ENCODE results near the gene CDH20.

Gene CDH20

DNA sequence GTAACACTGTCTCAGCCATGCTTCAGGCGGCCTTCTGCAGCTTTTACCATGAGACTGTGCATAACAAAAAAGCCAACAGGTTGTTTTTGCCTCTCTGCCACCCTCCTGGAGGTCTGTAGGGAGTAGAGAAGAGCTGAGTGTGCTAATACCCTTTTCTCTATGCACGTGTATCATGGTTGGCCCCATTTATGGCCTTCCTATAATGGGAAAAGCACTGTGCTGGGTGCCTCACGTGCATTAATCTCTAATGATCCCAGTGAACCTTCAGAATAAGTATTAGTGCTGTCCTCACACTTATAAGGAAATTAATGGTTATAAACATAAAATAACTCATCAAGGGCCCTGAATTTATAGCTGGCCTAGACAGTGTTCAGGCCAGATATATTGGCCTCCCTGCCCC lies 164.2 kb downstream of the CDH20 start:
- Mint-ChIP-seq H3K27ac (no peak overlapping the region), H3K4me1 (ENCODE audit: low read depth) (no peaks in the 10 kb centered on the region), H3K4me3 (no peak overlapping the region), H3K36me3 (ENCODE audit: low read depth) (no peaks in the 10 kb centered on the region), H3K9me3 (no peaks in the 10 kb centered on the region), H3K27me3 (no peaks in the 10 kb centered on the region)

DNA sequence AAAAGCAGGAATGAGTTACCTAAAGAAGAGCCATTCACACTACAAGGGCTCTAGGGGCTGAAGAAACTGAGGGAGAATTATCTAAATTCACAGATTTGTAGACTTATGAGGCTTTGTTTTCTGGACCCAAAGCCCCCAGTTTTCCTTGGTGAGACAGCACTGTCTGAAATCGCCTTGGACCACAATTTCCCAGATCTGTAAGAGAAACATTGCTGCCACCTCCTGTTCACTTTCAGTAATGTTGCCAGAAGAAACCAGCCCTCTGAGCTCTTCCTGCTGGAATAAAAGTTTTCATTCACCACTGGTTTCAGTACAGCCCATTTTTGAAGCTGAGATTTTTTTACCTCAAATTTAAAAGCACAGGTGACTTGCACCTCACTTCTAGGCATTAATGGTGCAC lies 169.2 kb downstream of the CDH20 start:
- no peaks in the 10 kb centered on the region for H3K36me3 Mint-ChIP-seq (ENCODE audit: low read depth)

DNA sequence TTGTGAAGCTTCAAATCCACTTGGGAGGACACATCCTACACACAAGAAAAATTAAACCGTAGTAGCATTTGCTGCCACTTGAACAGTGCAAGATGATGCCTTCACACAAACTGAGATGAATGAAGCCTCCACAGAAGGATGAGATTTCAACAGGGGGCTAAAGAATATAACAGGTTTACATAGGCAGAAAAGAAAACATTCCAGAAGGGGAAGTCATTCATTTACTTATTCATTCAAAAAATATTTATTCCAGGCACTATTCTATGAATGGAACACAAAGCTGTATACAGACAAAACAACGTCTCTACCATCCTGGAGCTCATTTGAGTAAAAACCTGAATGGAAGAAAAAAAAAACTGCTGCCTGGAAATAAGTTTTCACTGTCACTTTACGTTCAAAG lies 170.5 kb downstream of the CDH20 start:
- Mint-ChIP-seq H3K4me1 (ENCODE audit: low read depth) (no peaks in the 10 kb centered on the region), H3K36me3 (ENCODE audit: low read depth) (no peaks in the 10 kb centered on the region), H3K27me3 (peaks cover 6% of the 10 kb centered on the region), H3K9me3 (peaks cover 4% of the 10 kb centered on the region), H3K4me3 (no peak overlapping the region), H3K27ac (no peak overlapping the region)

More for the DNA sequence above, 169.2 kb downstream of the CDH20 start:
- no peaks in the 10 kb centered on the region for H3K4me1 Mint-ChIP-seq (ENCODE audit: low read depth)
- no peak overlapping the region for H3K4me3 Mint-ChIP-seq
- H3K9me3 Mint-ChIP-seq = no peaks in the 10 kb centered on the region
- no peak overlapping the region for H3K27ac Mint-ChIP-seq
- H3K27me3 Mint-ChIP-seq = peaks cover 6% of the 10 kb centered on the region

DNA sequence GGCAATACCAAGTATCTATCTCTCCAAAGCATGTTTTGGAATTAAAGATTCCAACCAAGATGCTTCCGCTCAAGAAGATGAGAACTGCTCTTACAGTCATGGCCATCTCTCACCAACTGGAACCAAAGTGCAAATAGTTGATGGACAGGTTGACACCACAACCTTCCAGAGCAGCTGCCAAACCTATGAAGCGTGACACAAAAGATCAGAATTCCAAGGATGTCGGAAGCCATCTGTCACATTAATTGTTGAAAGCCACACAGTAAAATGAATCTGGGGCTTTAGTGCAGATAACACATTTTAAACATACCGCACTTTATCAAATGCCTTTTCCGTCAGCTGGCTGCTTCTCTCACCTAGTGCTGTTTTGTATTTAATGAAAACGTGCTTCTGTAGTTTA lies 195.7 kb downstream of the CDH20 start:
- Mint-ChIP-seq H3K4me1 (ENCODE audit: low read depth) (no peaks in the 10 kb centered on the region), H3K36me3 (ENCODE audit: low read depth) (no peaks in the 10 kb centered on the region), H3K27ac (no peak overlapping the region), H3K9me3 (no peaks in the 10 kb centered on the region), H3K4me3 (no peak overlapping the region), H3K27me3 (peaks cover 8% of the 10 kb centered on the region)

DNA sequence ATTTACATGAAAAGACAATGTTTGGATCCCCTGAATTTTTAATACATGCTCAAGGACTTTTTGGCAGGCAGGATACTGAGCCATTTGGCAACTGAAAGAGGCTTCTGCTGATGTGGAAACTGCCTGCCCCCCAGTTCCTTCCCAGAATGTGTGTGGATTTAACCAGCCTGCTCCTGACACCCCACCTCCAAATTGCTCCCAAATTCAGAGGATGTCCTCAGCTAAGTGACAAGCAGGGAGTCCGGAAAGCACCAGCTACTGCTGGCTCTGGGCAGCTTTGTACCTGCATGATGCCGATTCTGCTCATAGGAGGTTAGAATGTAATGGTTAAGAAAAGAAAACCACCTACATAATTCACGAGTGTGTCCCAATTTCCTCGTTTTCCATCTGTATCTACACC lies 197.5 kb downstream of the CDH20 start:
- Mint-ChIP-seq H3K4me3 (no peak overlapping the region), H3K27ac (no peak overlapping the region), H3K4me1 (ENCODE audit: low read depth) (no peaks in the 10 kb centered on the region)

DNA sequence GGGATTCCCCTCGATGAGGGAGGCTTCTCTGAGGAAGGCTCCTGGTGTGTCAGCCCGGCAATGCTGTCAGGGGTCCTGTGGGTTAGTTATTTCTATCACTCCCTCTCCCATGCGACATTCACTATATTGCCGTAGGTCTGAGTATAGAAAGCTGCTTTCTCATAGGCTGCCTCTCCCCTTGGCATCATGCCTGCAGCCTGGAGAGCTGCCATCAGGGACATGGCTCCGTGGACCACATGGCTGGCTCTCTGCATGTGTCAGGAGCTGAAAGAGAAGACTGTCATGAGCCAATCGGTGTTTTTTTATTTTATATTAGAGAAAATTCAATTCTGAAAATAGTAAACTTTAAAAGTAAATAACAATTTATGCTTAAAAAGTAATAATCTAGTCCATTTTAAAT lies 198.0 kb downstream of the CDH20 start:
- H3K27me3 Mint-ChIP-seq = peaks cover 8% of the 10 kb centered on the region
- H3K27ac Mint-ChIP-seq = no peak overlapping the region
- no peak overlapping the region for H3K4me3 Mint-ChIP-seq
- no peaks in the 10 kb centered on the region for H3K4me1 Mint-ChIP-seq (ENCODE audit: low read depth)
- H3K9me3 Mint-ChIP-seq = no peaks in the 10 kb centered on the region
- no peaks in the 10 kb centered on the region for H3K36me3 Mint-ChIP-seq (ENCODE audit: low read depth)

More for the DNA sequence above, 197.5 kb downstream of the CDH20 start:
- no peaks in the 10 kb centered on the region for H3K9me3 Mint-ChIP-seq
- H3K36me3 Mint-ChIP-seq (ENCODE audit: low read depth) = no peaks in the 10 kb centered on the region
- peaks cover 8% of the 10 kb centered on the region for H3K27me3 Mint-ChIP-seq

DNA sequence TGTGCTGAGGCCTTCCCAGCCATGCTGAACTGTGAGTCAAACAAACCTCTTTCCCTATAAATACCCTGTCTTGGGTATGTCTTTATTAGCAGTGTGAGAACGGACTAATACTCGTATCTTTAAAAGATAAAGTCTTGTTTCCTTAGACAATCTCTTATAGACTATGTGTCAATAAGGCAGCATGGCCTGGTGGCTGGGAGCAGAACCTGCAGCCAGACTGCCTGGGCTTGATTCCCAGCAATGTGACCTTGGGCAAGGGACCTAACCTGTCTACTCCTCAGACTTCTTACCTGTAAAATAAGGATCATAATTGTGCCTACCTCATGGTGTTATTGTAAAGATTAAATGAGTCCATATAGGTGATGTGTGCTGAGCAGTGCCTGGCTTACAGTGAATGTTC lies 198.7 kb downstream of the CDH20 start:
- H3K27ac Mint-ChIP-seq = no peak overlapping the region
- peaks cover 8% of the 10 kb centered on the region for H3K27me3 Mint-ChIP-seq
- no peaks in the 10 kb centered on the region for H3K36me3 Mint-ChIP-seq (ENCODE audit: low read depth)
- no peak overlapping the region for H3K4me3 Mint-ChIP-seq
- no peaks in the 10 kb centered on the region for H3K4me1 Mint-ChIP-seq (ENCODE audit: low read depth)
- no peaks in the 10 kb centered on the region for H3K9me3 Mint-ChIP-seq

DNA sequence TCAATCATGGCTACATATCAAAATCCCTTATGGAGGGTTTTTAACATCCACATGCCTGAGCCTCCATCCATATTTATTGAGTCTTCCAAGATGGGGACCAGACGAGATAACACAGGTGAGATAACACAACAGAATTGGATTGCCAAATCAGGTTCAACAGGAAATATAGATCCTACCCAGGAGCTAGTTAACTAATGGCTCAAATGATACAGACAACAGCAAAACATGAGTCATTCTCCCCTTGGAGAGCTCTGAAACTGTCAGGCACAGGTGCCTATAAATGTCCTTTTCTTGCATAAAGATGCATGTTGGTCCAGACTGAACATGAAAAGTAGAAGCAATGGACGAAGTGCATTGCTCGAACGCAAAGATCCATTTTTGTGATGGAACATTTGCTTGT lies 202.2 kb downstream of the CDH20 start:
- Mint-ChIP-seq H3K27ac (no peak overlapping the region), H3K9me3 (no peaks in the 10 kb centered on the region), H3K36me3 (ENCODE audit: low read depth) (no peaks in the 10 kb centered on the region), H3K4me1 (ENCODE audit: low read depth) (no peaks in the 10 kb centered on the region), H3K4me3 (no peak overlapping the region), H3K27me3 (peaks cover 4% of the 10 kb centered on the region)

DNA sequence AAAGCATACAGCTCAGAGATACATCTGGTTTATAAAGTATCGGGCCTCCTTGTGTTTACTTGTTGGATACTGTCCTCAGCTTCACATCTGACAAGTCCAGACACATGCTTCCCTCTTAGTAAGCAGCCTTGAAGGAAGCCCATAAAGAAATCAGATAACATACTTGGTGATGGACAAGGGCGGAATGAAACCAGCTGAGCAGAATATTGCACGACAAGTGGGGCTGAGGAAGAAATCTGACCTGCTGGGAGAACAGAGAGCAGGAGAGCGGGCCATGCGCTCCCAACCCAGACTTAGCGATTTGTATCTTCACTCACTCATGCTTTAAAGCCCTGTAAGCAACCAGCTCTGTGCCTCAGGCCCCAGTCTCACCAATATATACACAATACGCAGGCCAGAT lies 208.4 kb downstream of the CDH20 start:
- H3K4me1 Mint-ChIP-seq (ENCODE audit: low read depth) = no peaks in the 10 kb centered on the region
- H3K27me3 Mint-ChIP-seq = peaks cover 9% of the 10 kb centered on the region
- no peaks in the 10 kb centered on the region for H3K9me3 Mint-ChIP-seq
- H3K36me3 Mint-ChIP-seq (ENCODE audit: low read depth) = no peaks in the 10 kb centered on the region
- H3K4me3 Mint-ChIP-seq = no peak overlapping the region
- H3K27ac Mint-ChIP-seq = no peak overlapping the region

DNA sequence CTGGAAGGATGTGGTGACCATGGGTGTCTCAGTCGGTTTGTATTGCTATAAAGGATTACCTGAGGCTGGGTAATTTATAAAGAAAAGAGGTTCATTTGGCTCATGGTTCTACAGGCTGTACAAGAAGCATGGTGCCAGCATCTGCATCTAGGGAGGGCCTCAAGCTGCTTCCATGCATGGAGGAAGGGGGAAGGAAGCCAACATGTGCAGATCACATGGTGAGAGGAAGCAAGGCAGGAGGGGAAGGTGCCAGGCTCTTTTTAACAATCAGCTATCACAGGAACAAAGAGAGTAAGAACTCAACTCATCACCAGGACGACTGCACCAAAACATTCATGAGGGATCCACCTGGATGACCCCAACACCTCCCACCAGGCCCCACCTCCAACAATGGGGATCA lies 209.4 kb downstream of the CDH20 start:
- Mint-ChIP-seq H3K27me3 (peaks cover 9% of the 10 kb centered on the region), H3K27ac (no peak overlapping the region), H3K4me3 (no peak overlapping the region), H3K36me3 (ENCODE audit: low read depth) (no peaks in the 10 kb centered on the region), H3K9me3 (no peaks in the 10 kb centered on the region), H3K4me1 (ENCODE audit: low read depth) (no peaks in the 10 kb centered on the region)

DNA sequence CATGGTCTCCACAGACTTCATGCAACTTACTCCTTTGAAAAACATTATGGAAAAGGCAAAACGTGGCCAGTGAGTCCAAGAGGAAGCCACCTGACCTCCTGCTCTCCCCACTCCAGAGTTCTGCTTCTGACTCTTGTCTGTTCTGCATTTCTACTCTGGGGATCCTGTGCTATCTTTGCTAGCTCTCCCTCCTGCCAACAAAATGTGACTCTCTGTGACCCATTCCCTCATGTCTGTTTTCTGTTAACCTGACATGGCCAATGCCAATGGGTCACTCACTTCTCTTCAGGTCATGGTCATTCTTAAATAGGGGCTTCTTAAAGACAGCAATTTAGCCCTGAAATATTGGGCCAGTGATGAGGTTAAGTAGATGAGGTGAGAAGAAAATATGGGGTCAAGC lies 210.3 kb downstream of the CDH20 start:
- H3K4me3 Mint-ChIP-seq = no peak overlapping the region
- H3K4me1 Mint-ChIP-seq (ENCODE audit: low read depth) = no peaks in the 10 kb centered on the region
- H3K36me3 Mint-ChIP-seq (ENCODE audit: low read depth) = no peaks in the 10 kb centered on the region
- H3K27me3 Mint-ChIP-seq = peaks cover 9% of the 10 kb centered on the region
- no peaks in the 10 kb centered on the region for H3K9me3 Mint-ChIP-seq
- no peak overlapping the region for H3K27ac Mint-ChIP-seq

DNA sequence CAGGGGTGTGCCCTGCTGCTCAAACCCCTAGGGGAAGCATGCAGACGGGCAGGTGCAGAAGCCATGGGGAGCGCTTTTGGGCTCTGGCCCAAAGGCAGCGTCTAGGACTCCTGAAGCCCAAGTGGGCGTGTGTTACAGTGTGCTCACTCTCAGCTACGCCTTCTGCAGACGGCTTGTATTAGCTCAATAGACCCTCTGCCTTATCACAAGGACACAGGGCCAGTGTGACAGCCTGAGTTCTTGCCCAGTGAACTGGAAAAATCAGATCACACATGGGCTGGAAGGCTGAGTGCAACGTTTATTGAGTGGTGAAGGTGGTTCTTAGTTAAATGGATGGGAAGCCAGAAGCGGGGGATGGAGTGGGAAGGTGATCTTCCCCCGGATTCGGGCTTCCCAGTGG lies 210.9 kb downstream of the CDH20 start:
- Mint-ChIP-seq H3K4me3 (no peak overlapping the region), H3K36me3 (ENCODE audit: low read depth) (no peaks in the 10 kb centered on the region), H3K4me1 (ENCODE audit: low read depth) (no peaks in the 10 kb centered on the region)

DNA sequence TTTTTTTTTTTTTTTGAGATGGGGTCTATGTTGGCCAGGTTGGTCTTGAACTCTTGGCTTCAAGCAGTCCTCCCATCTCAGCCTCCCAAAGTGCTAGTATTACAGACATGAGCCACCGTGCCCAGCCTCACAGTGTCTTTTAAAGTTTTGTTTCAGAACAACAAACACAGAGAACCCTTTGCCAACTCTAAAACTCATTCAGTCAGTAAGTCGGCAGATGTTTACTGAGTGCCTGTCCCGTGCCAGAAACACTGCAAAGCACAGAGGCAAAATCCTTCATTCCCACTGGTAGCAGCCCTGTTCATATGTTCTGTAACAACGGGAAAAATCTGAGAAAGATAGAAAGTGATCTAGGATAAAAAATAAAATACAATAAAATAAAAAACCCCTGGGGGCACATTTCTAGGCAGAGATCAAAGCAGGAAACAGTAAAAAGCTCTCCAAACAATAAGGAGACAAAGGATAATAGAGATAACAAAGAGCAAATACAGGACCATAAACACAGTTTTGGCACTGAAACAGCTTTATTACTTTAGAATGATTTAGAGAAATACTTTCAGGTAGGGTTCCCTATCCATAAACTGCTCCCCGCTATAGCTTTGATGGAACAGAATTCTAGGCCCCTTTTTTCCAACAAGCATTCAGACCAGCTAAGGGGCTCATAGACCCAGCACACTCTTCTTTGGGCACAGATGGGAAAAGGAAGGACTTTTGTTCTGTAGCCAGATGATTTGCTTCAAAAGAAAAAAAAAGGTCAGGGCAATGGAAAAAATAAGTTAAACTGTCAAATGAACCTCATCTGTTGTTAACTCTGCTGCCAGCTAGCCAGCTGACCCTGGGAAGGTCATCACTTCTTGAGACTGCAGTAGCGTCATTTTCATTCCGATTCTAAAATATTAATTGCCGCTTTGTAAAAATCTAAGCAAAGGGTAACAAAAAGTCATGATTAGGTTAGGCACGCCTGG lies 212.3 kb downstream of the CDH20 start:
- no peaks in the 10 kb centered on the region for H3K9me3 Mint-ChIP-seq
- no peaks in the 10 kb centered on the region for H3K4me1 Mint-ChIP-seq (ENCODE audit: low read depth)
- no peak overlapping the region for H3K4me3 Mint-ChIP-seq
- H3K27me3 Mint-ChIP-seq = peaks cover 9% of the 10 kb centered on the region
- H3K27ac Mint-ChIP-seq = no peak overlapping the region
- H3K36me3 Mint-ChIP-seq (ENCODE audit: low read depth) = no peaks in the 10 kb centered on the region

More for the DNA sequence above, 210.9 kb downstream of the CDH20 start:
- H3K9me3 Mint-ChIP-seq = no peaks in the 10 kb centered on the region
- no peak overlapping the region for H3K27ac Mint-ChIP-seq
- peaks cover 9% of the 10 kb centered on the region for H3K27me3 Mint-ChIP-seq

DNA sequence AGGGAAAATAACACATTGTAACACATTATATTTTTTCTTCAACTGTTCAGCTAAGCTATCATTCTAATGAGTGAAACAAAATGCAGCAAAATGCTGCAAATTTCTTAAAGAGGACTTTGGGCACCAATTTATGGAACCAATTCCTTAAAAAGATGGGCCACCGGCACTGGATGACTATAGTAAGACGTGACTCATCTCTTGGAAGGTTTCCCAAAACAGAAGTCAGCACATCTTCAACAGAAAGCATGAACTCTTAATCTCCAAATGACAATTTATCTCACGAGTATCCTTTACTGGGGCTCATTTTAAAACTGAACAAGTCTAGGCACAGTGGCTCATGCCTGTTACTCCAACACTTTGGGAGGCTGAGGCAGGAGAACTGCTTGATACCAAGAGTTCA lies 213.4 kb downstream of the CDH20 start:
- no peak overlapping the region for H3K4me3 Mint-ChIP-seq
- no peaks in the 10 kb centered on the region for H3K36me3 Mint-ChIP-seq (ENCODE audit: low read depth)
- H3K4me1 Mint-ChIP-seq (ENCODE audit: low read depth) = no peaks in the 10 kb centered on the region
- no peak overlapping the region for H3K27ac Mint-ChIP-seq
- H3K9me3 Mint-ChIP-seq = no peaks in the 10 kb centered on the region
- H3K27me3 Mint-ChIP-seq = peaks cover 9% of the 10 kb centered on the region

DNA sequence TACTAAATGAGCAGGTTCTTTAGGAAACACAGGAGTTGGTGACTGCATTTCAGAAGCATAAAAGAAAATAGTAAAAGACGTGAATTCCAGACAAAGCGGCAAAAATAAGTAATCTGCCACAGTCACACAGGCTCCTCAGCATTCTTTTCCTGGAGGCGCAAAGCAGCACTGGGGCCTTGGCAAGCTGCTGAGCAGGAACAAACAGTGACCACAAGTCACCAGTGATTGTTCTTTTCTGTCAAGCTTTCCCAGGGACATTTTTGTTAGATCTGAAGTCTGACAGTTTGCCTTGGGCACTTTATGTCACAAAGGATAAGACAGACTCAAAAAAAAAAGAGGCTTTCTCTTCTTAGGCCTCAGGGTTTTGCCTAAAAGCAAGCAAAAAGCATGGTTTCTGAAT lies 216.2 kb downstream of the CDH20 start:
- Mint-ChIP-seq H3K27ac (no peak overlapping the region), H3K9me3 (no peaks in the 10 kb centered on the region), H3K27me3 (no peaks in the 10 kb centered on the region), H3K4me1 (ENCODE audit: low read depth) (peaks cover 5% of the 10 kb centered on the region), H3K4me3 (no peak overlapping the region), H3K36me3 (ENCODE audit: low read depth) (no peaks in the 10 kb centered on the region)

DNA sequence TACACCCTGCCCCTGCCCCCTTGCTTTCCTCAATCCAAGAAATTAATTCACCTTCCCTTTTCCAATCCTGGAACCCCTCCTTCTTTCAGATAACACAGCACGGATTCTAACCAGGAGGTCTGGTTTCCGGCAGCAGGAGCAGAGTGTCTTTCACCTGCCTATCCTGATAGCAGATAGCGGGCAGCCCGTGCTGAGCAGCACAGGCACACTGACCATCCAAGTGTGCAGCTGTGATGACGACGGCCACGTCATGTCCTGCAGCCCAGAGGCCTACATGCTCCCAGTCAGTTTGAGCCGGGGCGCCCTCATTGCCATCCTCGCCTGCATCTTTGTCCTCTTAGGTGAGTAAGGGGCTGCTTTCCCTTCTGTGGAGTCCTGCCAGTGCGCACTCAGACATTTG lies 216.7 kb downstream of the CDH20 start:
- H3K36me3 Mint-ChIP-seq (ENCODE audit: low read depth) = no peaks in the 10 kb centered on the region
- H3K27me3 Mint-ChIP-seq = no peaks in the 10 kb centered on the region
- H3K27ac Mint-ChIP-seq = no peak overlapping the region
- no peak overlapping the region for H3K4me3 Mint-ChIP-seq
- peaks cover 10% of the 10 kb centered on the region for H3K4me1 Mint-ChIP-seq (ENCODE audit: low read depth)
- H3K9me3 Mint-ChIP-seq = no peaks in the 10 kb centered on the region

All from stimulated activated naive CD8-positive, alpha-beta T cell treated with anti-CD3 and anti-CD28 coated beads, Interleukin-15, Interleukin-2, amounts not matched to agents 100 ng/mL and 50 ng/mL, for 24 hours (primary cell).